GM19372 (cell line): ENCODE data around the gene FGFR2.
"Not testable (repeated sequence)": the region's sequence is repeated elsewhere in the genome, so short reads cannot be mapped to it uniquely, and the experiment has no call there.

ENCODE experiments used
- ATAC-seq: cut with Tn5 transposase; IDR thresholded peaks from one replicate; pipeline ENCODE4 v1.9.1; 2021; ENCODE audit warnings: mild to moderate bottlenecking, low read depth, moderate library complexity; ENCODE audit not compliant: unreplicated experiment

The FGFR2 gene

DNA sequence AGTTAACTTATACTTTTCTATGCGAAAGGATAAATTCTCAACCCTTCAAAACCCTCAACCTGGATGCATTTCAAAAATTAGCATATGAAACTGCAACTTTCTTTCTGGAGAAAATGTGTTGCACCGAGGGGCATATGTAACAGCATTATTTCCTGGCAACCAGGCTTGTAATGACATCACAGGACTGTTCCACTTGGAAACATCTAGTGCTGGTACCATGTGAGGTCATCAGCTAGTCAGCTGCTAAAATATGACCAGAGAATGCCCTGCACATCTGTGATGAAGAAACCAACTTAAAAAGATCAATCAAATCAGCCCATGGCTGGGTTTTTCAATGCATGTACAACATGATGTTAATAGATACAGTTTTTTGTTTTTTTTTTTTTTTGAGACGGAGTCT lies 40.0 kb downstream of the FGFR2 start:
- no peak for ATAC-seq

DNA sequence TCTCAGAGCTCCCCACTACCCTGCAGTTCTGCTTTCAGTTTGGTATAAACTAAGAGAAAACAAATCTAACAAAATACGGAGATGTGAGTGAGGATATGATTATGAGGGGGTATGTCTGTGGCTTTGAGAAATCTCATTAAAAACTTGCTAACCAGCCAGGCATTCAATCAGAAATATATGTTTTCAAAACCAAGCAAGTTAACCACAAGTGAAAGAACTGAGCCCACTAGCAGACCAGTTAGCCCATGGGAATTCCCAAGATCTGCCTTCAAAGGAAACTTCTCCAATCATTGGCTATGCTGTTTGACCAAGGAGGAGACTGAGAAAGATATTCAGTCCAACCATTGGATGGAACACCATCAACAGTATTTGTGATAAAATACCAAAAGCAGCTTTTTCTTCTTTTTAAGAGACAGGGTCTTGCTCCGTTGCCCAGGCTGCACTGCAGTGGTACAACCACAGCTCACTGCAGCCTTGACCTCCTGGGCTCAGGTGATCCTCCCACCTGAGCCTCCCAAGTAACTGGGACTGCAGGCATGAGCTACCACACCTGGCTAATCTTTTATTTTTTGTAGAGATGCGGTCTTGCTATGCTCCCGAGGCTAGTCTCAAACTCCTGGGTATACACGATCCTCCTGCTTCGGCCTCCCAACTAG lies 41.2 kb downstream of the FGFR2 start:
- no peak for ATAC-seq

DNA sequence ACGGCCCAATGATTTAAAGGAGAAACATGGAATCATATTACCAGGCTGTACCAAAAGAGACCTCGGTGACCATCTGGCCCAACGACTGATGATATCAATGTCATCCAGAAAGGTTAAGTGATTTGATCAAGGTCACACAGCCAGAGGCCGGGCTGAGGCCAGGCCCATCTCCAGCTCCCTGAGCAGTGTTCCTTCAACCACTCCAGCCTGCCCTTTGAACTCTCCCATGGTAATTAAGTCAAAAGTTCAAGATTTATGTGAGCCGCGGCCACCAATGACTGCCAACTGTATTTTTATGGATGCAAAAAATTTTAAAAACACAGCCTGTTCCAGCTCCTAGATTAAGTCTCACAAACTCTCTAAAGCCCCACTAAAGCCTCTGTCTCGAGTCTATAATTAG lies 41.8 kb downstream of the FGFR2 start:
- no peak for ATAC-seq

GRCh38 chr10:121554916-121555315 lies 43.3 kb downstream of the FGFR2 start:
- ATAC-seq: not testable (repeated sequence)

DNA sequence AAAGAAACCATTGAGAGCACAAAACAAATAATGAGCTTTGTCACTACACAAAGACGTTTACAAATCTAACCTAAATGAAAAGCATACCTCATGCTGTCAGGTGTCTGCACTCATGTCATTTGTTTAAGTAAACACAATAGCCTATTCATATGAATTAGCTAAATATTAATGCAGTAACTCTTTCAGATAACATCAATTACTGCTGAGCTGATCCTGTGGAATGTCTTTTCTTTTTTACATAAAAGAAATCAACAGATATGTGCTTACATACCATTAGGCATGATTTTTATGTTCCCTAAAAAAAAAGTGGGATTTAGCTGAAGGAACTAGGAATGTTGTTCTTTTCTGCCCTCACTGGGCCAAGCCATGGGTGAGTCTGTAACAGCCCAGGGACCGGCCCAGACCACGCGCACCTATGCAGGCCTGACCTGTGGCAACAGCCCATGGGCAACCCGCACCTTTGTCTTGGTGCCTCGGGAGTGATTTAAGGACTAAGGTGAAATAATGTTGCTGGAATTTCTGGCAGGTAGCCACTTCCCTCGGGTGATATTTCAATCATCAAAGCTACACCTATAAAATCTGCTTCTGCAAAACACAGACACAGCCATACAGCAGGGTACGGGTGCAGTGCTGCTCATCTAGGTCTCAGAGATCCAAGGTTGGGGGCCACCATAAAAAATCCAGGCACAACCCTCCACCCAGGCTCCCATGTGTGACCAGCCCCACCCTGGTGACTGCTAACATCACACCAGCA lies 44.6 kb downstream of the FGFR2 start:
- ATAC-seq: no peak

DNA sequence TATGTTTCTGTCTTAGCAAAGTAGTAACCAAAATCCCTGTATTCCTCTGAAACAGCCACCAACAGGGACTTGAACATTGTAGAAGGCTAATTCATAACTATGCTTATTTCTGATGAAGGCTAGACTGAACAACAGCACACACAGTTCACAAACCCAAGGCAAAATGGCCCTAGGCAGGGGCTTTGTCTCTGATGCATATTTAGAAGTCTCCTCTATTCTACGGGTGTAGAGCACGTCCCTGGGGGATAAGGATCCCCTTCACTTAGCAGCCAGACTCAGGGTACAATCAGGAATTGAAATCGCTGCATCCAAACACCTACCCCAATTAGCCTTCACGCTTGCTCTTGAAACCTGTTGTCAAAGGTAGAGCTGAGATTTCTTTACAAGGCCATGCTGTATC lies 45.5 kb downstream of the FGFR2 start:
- no peak for ATAC-seq

- no peak for ATAC-seq
Measured at GRCh38 chr10:121551210-121551885, 46.9 kb downstream of the FGFR2 start.

- no peak for ATAC-seq
Measured at GRCh38 chr10:121544301-121544869, 53.9 kb downstream of the FGFR2 start.

DNA sequence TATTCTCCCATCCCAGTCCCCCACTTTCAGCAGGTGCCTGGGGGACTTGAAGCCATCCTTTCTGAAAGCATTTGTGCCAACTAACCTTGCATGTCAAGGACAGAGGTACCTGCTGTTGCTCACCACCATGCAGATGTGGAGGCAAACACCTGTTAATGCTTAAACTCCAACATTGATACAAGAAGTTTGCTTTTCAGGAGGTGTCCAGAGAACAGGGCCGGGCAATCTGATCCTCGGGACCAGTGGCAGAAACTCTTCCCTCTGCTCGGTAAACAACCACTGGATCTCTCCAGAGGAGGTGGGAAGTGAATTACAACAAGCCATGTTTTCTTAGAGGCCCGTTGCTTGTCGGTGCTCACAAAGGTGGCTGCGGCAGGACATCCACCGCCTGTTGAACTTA lies 54.7 kb downstream of the FGFR2 start:
- ATAC-seq: no peak

DNA sequence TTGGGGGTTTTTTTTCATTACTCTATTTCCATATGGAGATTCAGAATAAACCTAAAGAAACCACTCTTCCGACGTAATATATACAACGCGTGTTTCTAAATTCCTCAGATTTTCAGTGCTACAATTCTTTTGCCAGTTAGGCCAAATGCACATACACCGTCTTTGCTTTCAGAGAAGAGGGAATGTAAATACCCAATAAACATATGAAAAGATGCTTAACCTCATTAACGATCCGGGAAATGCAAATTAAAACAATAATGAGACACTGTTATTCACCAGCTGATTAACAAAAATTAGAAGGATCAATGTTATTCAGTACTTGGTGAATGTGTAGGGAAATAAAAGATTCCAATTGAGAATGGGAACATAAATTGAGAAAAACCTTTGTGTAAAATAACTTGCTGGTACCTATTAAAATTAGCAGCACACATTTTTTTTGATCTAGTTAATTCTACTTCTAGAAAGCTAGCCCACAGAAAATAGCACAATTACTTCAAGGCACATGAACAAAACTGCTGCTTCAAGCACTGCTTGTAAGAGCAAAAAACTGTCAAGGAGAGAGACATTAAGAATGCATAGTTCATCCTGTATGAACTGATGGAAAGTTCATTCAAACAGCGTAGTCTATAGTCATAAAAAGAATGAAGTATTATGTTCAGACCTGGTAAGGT lies 56.7 kb downstream of the FGFR2 start:
- ATAC-seq: no peak

- no peak for ATAC-seq
Measured at GRCh38 chr10:121540732-121541395, 57.4 kb downstream of the FGFR2 start.

GRCh38 chr10:121539786-121540185 lies 58.5 kb downstream of the FGFR2 start:
- no peak for ATAC-seq

DNA sequence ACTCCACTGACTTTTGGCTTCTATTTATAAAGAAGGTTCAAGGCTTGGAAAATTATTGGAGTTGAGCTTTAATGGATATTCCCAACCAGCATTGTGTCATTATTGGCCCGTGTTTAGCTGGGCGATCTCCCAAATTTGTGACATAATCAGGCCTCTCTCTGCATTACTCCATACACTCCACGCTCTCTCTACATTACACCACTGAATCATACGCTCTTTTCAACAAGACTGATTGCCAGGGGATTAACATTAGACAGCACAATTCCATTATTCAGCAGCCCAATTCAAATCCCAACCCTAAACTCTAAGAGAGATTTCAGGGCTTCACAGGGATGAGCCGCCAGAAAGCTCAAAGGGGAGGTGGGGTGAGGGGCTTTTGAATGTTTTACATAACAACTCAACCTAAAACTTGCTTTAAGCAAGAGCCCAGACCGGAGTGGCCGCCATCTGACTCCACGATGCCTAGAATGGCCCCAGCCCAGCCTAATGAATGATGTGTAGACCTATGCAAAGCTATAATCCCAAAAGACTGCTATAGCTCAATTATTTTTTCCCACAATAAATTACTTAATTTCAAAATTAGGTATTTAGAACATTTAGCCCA lies 61.8 kb downstream of the FGFR2 start:
- no peak for ATAC-seq

DNA sequence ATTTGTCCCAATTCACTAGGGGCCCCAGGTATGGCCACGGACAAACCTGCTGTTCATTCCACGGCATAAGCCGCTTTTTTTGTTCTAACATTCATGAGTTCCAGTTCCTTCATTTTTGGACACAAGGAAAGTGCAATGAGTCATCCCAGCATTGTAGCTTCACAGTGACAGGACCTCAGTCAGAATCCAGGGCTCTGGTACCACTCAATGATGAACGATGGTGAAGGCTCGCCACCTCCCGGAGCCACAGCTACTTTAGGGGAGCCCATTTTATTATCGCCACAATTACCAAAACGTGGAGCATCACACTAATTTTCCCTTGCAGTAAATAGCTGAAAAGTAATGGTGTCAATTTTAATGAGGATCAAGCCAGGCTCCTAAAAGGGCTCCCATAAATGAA lies 62.9 kb downstream of the FGFR2 start:
- no peak for ATAC-seq

DNA sequence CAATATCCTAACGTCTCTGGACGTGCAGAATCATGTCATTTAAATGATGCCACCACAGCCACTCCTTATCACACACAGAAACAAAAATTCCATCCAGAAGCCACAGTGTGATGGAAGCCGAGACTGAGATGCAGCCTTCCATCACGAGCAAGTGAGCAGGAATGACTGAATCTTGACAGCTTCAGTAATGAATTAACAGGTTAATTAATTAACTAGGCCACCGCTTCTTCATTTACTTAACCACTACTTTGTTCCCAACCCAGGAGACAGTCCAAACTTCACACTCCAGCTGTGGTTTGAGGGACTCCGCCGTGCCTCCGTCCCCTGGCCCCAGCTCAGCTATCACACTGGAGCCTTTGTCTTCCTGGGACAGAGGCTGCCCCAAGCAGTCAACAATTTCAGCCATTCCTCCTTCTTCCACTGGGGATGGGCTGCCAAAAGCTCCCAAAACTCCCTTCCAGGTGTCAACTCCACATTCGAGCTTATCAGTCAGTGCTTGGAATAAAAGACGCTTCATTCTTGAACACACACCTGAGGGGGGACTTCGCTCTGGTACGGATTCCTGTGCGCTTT lies 65.9 kb downstream of the FGFR2 start:
- no peak for ATAC-seq

DNA sequence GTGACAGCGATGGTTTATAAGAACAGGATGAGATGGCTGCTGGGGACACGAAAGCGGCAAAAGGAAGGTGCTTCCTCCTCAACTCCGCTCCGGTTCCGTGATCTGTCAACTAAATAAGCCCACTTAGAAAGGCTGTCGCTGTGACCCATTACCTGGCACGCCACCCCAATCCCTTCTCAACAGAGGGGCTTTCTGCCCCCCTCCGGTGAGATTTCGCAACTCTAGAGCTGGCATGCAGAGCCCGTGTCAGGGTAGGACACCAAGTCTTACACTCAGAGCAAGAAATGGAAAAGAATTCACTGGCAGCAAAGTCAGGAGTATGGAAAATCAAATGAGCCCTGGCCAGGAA lies 66.4 kb downstream of the FGFR2 start:
- no peak for ATAC-seq

DNA sequence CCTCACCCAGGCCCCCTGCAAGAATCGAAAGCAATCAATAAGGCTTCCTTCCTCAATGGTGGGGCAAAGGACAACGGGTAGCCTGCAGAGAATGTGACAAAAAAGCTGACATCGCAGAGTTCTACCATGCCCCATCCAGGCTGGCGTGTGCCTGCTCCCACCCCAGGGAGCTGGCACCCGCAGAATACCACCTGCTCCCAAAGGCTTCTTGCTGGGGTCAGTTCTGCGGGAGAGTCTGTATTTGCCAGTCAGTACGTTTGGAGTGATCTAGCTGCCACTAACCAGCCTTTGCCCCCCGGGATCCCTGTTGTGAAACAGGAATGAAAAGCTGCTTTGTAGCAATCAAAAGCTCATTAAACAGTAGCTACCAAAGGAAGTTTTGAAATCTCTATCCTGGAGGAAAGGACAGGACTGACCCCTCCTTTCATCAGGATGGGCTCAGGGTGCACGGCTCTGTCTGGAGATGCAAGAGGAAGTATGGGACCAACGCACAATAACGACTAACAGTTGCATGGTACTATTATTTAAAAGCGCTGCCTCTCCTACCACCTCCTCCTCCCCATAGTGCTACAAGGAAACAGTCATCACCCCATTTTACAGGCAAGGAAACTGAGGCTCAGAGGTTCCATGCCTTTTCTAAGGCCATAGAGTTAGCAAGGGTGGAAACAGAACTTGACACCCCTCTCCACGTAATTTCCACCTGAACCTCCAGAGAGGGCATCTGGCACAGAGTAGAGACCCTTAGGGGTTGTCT lies 67.0 kb downstream of the FGFR2 start:
- no peak for ATAC-seq

GRCh38 chr10:121530481-121531075 lies 67.7 kb downstream of the FGFR2 start:
- ATAC-seq: no peak

DNA sequence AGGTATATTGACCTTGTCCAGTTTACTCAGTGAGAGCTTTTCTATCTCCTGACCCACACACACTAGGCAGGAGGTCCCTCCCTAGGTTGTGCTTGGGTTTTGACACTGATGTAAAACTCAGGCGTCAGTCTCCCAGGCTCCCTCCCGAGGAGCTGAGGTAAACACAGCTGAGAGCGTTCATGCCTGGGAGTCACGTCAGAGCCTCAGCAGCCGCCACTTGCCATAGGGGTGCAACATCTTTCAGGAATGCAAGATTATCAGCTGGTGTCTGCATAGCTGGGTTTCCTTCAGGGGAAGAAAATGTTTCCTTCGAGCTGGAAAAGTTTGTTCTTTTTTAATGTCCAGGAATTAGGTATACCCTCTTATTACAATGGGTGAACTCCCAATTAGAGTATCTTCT lies 70.6 kb downstream of the FGFR2 start:
- no peak for ATAC-seq
